ENCODE data around the gene ODF2L.

ODF2L gene

GRCh38 chr1:86303041-86303690, 93.0 kb downstream of the ODF2L start:
- no peak for DNase-seq

Data from GF-D8 (cell line).